ENCODE data around the gene ITGB3BP. TPM values are rescaled to one million over a fixed set of nuclear protein-coding genes. Genes with fewer than 3 reads are reported as not detected.
"Not testable (repeated sequence)": the region's sequence is repeated elsewhere in the genome, so short reads cannot be mapped to it uniquely, and the experiment has no call there.

Gene ITGB3BP
- total RNA-seq, 4 donors from 2014 or later: 3.5 to 19.9 (median 6.1) TPM

DNA sequence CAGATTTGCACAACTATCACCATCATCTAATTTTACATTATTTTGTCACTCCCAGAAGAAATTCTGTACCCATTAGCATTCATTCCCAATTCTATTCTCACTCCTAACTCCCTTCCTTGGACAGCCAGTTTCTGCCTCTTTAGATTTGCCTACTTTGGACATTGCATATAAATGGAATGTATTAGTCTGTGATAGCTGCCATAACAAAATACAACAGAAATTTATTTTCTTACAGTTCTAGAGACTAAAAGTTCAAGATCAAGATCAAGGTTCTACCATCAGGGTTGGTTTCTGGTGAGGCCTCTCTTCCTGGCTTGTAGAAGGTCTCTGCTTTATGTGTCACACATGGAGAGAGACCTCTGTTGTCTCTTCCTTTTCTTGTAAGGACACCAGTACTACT is 93.7 kb downstream of the ITGB3BP start:
- DNase-seq (ENCODE audit: low spot score): no peak
- ATAC-seq (ENCODE audit: low FRiP score): no peak
- TF ChIP-seq, protein P1, sequence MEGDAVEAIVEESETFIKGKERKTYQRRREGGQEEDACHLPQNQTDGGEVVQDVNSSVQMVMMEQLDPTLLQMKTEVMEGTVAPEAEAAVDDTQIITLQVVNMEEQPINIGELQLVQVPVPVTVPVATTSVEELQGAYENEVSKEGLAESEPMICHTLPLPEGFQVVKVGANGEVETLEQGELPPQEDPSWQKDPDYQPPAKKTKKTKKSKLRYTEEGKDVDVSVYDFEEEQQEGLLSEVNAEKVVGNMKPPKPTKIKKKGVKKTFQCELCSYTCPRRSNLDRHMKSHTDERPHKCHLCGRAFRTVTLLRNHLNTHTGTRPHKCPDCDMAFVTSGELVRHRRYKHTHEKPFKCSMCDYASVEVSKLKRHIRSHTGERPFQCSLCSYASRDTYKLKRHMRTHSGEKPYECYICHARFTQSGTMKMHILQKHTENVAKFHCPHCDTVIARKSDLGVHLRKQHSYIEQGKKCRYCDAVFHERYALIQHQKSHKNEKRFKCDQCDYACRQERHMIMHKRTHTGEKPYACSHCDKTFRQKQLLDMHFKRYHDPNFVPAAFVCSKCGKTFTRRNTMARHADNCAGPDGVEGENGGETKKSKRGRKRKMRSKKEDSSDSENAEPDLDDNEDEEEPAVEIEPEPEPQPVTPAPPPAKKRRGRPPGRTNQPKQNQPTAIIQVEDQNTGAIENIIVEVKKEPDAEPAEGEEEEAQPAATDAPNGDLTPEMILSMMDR (IDR thresholded peaks at IDR 0.05): no peak

DNA sequence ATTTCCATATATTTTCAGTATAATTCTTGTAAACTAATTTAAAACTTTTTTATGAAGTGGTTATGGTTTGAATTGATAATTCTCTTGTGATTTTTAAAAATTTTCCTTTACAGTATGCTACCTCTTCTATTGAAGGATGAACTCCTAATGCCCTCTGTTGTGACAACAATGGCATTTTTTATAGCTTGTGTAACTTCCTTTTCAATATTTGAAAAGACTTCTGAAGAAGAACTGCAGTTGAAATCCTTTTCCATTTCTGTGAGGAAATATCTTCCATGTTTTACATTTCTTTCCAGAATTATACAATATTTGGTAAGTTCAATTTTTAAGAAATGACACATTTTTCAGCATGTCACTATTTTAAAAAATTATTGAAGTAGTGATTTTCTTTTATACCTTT is 94.2 kb downstream of the ITGB3BP start:
- ATAC-seq (ENCODE audit: low FRiP score): no peak

DNA sequence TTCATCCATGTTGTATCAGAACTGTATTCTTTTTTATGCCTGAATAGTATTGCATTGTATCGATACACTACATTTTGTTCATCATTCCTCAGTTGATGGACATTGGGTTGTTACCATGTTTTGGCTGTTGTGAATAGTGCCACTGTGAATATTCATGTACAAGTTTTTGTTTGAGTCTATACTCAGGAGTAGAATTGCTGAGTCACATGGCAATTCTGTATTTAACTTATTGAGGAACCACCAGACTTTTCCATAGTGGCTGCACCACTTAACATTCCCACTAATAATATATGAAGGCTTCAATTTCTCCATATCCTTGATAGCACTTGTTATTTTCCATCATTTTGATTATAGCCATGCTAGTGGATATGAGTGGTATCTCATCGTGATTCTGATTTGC is 99.4 kb downstream of the ITGB3BP start:
- ATAC-seq (ENCODE audit: low FRiP score) (no peak), DNase-seq (ENCODE audit: low spot score) (no peak)
- TF ChIP-seq, protein P1 (IDR thresholded peaks at IDR 0.05): no peak

More for the DNA sequence above, 94.2 kb downstream of the ITGB3BP start:
- TF ChIP-seq, protein P1 (IDR thresholded peaks at IDR 0.05): no peak
- DNase-seq (ENCODE audit: low spot score): no peak

DNA sequence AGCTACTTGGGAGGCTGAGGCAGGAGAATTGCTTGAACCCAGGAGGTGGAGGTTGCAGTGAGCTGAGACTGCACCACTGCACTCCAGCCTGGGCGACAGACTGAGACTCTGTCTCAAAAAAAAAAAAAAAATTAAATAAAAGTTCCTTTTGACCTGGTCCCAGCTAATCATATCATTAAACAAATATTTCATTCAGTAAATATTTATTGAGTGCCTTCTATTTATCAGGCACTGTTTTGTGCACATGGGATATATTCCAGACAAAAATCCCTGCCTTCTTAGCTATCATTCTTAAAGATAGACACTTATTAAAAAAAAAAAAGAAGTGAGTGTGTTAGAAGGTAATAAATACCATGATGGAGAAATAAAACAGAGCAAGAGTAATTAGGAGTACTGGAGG is 102.3 kb downstream of the ITGB3BP start:
- ATAC-seq (ENCODE audit: low FRiP score); DNase-seq (ENCODE audit: low spot score): not testable (repeated sequence)

DNA sequence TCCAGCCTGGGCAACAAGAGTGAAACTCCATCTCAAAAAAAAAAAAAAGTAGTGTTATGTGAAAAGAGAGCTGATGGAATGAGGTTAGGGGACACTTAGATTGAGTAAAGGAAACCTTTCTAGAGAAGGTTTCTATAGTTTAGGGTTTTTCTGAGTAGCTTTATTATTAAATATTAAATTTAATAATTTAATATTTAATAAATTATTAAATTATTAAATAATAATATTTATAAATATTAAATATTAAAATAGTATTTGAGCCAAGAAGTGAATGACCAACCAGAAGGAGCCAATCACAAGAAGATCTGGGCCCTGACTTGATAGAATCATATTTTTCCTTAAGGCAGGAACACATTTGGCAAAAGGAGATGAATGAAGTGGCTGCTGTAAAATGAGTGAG is 104.9 kb downstream of the ITGB3BP start:
- no peak for ATAC-seq (ENCODE audit: low FRiP score)
- TF ChIP-seq, protein P1 (IDR thresholded peaks at IDR 0.05): no peak
- DNase-seq (ENCODE audit: low spot score): no peak

DNA sequence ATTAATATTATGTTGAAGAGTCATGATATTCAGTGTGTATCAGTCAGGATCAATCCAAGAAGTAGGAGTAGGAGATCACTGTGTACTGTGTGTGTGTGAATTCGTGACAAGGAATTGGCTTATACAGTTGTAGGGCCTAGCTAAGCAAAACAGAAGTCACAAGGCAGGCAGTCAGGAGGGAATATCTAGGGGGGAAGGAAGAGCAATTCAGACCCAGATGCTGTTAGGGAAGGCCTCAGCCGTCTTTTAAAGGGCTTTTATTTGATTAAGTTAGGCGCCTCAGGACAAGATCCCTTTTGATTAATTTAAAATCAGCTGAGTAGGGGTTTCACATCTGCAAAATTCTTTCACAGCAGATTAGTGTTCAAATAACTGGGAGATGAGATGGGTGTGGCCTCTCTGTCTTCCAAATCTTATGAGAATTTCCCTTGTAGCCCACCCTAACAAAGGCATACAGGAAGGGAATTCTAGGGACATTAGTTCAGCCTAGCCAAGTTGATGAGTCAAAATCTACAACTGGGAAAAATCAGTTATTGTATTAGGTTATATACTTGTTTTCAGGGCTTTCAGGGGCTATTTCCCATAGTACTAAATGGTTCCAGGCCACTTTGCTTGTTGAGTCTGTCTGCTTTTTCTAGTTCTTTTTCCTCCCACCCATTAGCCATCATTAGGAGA is 108.2 kb downstream of the ITGB3BP start:
- no peak for ATAC-seq (ENCODE audit: low FRiP score)
- TF ChIP-seq, protein P1 (IDR thresholded peaks at IDR 0.05): no peak
- DNase-seq (ENCODE audit: low spot score): no peak

DNA sequence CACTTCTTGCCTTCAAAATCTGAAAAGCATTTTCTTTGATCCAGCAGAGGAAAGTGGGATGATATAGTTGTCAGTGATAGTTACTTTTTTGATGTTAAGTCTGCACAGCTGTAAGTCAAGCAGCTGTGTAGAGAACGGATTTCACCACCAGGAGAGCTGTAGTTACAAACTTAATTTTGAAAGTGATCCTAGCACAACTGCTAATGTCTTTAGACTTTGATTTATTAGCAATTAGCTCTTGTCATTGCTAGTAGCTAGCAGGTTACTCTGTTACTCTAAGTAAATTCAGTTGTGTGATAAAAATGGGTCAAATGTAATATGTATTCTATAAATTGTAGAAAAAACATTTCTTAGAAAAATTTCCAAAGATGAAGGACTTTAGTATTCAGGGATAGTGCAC is 109.6 kb downstream of the ITGB3BP start:
- no peak for DNase-seq (ENCODE audit: low spot score)
- TF ChIP-seq, protein P1 (IDR thresholded peaks at IDR 0.05): no peak
- no peak for ATAC-seq (ENCODE audit: low FRiP score)
